ENCODE measurements around the gene EIF3I.

The EIF3I gene

DNA sequence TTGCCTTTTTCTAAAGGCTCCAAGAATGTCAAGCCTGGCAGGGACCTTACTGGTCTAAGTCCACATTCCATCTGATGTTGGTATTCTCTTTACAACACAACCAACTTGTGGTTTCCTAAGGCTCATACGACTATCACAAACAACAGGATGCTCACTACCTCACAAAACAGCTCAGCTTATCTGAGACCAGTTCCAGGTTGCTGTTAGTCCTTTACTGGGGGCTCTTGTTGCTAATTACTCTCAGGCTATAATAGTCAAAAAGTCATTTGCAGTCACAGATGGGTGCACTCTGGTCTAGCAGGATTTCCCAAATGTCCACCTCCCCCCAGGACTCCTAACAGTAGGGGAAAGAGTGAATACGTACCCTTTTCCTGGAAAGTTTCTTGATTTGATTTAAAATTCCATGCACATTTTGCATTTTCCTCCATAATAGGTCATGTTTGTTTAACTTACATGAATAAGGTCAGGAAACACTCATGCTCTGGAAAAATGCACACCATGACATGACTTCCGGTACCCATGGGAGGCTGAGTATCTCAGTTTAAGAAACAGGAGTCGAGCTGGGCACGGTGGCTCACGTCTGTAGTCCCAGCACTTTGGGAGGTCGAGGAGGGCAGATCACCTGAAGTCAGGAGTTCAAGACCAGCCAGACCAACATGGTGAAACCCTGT is 44.8 kb downstream of the EIF3I start:
- no peak for DNase-seq (ENCODE audit: low spot score)

GRCh38 chr1:32269744-32270143 is 47.5 kb downstream of the EIF3I start:
- no peak for DNase-seq (ENCODE audit: low spot score)

- no peak for DNase-seq (ENCODE audit: low spot score)
Measured at GRCh38 chr1:32272557-32273390, 50.6 kb downstream of the EIF3I start.

- DNase-seq (ENCODE audit: low spot score) = peak; percentile 85
Measured at GRCh38 chr1:32273391-32274208, 51.4 kb downstream of the EIF3I start.

DNA sequence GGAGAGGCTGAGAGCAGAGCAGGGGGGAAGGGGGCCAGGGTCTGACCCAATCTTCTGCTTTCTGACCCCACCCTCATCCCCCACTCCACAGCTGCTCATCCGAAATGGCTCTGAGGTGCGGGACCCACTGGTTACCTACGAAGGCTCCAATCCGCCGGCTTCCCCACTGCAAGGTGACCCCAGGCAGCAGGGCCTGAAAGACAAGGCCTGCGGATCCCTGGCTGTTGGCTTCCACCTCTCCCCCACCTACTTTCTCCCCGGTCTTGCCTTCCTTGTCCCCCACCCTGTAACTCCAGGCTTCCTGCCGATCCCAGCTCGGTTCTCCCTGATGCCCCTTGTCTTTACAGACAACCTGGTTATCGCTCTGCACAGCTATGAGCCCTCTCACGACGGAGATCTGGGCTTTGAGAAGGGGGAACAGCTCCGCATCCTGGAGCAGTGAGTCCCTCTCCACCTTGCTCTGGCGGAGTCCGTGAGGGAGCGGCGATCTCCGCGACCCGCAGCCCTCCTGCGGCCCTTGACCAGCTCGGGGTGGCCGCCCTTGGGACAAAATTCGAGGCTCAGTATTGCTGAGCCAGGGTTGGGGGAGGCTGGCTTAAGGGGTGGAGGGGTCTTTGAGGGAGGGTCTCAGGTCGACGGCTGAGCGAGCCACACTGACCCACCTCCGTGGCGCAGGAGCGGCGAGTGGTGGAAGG is 52.6 kb downstream of the EIF3I start:
- DNase-seq (ENCODE audit: low spot score) = no peak

- DNase-seq (ENCODE audit: low spot score) = no peak
Measured at GRCh38 chr1:32275424-32275823, 53.2 kb downstream of the EIF3I start.

DNA sequence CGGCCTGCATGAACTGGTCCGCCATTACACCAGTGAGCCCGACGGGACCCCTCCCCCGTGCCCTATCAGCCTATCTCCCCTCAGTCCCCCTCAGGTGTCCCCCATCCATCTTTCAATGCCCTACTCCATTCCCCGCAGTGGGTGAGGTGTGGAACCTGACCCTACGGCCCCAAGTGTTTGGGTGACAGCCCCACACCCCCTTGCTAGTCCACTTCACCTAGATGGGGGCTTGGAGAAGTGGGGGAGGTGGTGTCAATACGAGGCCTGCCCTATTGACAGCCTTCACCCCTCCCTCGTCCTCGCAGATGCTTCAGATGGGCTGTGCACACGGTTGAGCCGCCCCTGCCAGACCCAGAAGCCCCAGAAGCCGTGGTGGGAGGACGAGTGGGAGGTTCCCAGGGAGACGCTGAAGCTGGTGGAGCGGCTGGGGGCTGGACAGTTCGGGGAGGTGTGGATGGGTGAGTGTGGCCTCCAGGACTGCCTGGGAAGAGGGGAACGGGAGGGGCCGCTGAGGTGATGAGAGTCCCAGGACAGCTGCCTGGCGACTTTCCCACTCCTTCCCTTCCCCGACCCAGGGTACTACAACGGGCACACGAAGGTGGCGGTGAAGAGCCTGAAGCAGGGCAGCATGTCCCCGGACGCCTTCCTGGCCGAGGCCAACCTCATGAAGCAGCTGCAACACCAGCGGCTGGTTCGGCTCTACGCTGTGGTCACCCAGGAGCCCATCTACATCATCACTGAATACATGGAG is 54.0 kb downstream of the EIF3I start:
- DNase-seq (ENCODE audit: low spot score) = no peak
